A549 (cell line): ENCODE measurements around the gene TRIM26.

Source experiments
- CTCF ChIP-seq: fragments of >200 bp; sonication (Bioruptor Twin); formaldehyde crosslinking; IDR thresholded peaks from 3 replicates; pipeline ENCODE4 v1.5.1; 2016
- EP300 ChIP-seq, 2 experiments: fragments of >200 bp; sonication (Bioruptor Twin); formaldehyde crosslinking; IDR thresholded peaks; 2 replicates in 1 of 2; 3 replicates in 1 of 2; pipeline ENCODE4 v1.6.1; 2016 to 2017
- ESRRA ChIP-seq: fragments of 150-350 bp; IDR thresholded peaks from 2 replicates; pipeline ENCODE4 v1.6.1; 2014; ENCODE audit warnings: mild to moderate bottlenecking, low read length, borderline replicate concordance
- FOSB ChIP-seq: fragments of 250-450 bp; sonication (Bioruptor Pico); IDR thresholded peaks from 2 replicates; pipeline ENCODE4 v1.5.0; 2020; ENCODE audit warnings: mild to moderate bottlenecking, moderate library complexity
- HEYL ChIP-seq: fragments of 250-450 bp; sonication (Bioruptor Pico); IDR thresholded peaks from 2 replicates; pipeline ENCODE4 v1.8.0; 2021; ENCODE audit warnings: mild to moderate bottlenecking, moderate library complexity

GRCh38 chr6:30244560-30244959, 31.4 kb upstream of the TRIM26 start:
- TF ChIP-seq CTCF (no peak), EP300 (IDR thresholded peaks at IDR 0.05) (no peak), FOSB (CRISPR knock-in tag) (no peak), HEYL (no peak), ESRRA (no peak)
